Measurements from ENCODE around the gene IGF2. TPM values are rescaled to one million over a fixed set of nuclear protein-coding genes. Genes with fewer than 3 reads are reported as not detected.

Gene IGF2
- polyA plus RNA-seq, 1 donor from 2014 or later = not detected

DNA sequence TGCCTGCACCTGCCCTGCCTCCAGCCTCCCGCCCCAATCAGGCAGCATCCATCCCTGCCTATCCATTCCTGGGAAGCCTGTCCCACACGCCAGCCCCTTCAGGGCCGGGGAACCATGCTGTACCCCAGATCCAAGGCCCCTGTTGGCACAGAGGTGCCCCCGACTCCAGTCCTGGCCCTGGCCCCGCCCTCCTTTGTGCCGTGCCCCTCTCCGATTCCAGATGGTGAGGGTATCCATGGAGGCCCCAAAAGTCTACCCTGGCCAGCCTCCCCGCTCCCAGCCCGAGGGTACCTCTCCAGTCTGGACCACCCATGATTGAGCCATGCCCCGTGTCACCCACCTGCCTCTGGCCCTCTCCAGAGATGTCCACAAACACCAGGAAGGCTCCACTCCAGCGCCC, 35.2 kb upstream of the IGF2 start:
- Histone ChIP-seq H3K9ac (ENCODE audit: low read length) (no peak overlapping the region), H3K9me3 (ENCODE audit: low read length) (no peaks in the 10 kb centered on the region)
- no peak for TF ChIP-seq EZH2 (IDR thresholded peaks at IDR 0.05; ENCODE audit: borderline replicate concordance, insufficient read depth, low read length, poor library complexity, severe bottlenecking)
- TF ChIP-seq, protein P1, sequence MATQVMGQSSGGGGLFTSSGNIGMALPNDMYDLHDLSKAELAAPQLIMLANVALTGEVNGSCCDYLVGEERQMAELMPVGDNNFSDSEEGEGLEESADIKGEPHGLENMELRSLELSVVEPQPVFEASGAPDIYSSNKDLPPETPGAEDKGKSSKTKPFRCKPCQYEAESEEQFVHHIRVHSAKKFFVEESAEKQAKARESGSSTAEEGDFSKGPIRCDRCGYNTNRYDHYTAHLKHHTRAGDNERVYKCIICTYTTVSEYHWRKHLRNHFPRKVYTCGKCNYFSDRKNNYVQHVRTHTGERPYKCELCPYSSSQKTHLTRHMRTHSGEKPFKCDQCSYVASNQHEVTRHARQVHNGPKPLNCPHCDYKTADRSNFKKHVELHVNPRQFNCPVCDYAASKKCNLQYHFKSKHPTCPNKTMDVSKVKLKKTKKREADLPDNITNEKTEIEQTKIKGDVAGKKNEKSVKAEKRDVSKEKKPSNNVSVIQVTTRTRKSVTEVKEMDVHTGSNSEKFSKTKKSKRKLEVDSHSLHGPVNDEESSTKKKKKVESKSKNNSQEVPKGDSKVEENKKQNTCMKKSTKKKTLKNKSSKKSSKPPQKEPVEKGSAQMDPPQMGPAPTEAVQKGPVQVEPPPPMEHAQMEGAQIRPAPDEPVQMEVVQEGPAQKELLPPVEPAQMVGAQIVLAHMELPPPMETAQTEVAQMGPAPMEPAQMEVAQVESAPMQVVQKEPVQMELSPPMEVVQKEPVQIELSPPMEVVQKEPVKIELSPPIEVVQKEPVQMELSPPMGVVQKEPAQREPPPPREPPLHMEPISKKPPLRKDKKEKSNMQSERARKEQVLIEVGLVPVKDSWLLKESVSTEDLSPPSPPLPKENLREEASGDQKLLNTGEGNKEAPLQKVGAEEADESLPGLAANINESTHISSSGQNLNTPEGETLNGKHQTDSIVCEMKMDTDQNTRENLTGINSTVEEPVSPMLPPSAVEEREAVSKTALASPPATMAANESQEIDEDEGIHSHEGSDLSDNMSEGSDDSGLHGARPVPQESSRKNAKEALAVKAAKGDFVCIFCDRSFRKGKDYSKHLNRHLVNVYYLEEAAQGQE (IDR thresholded peaks at IDR 0.05; ENCODE audit: borderline replicate concordance) = no peak
- TF ChIP-seq, protein P2, sequence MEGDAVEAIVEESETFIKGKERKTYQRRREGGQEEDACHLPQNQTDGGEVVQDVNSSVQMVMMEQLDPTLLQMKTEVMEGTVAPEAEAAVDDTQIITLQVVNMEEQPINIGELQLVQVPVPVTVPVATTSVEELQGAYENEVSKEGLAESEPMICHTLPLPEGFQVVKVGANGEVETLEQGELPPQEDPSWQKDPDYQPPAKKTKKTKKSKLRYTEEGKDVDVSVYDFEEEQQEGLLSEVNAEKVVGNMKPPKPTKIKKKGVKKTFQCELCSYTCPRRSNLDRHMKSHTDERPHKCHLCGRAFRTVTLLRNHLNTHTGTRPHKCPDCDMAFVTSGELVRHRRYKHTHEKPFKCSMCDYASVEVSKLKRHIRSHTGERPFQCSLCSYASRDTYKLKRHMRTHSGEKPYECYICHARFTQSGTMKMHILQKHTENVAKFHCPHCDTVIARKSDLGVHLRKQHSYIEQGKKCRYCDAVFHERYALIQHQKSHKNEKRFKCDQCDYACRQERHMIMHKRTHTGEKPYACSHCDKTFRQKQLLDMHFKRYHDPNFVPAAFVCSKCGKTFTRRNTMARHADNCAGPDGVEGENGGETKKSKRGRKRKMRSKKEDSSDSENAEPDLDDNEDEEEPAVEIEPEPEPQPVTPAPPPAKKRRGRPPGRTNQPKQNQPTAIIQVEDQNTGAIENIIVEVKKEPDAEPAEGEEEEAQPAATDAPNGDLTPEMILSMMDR (IDR thresholded peaks at IDR 0.05; ENCODE audit: poor library complexity, severe bottlenecking) = no peak
- no peak for TF ChIP-seq SMC3 (conservative IDR thresholded peaks at IDR 0.05; ENCODE audit: poor library complexity)
- no peak for TF ChIP-seq RAD21 (conservative IDR thresholded peaks at IDR 0.05)
- no peak for TF ChIP-seq TAF1 (IDR thresholded peaks at IDR 0.05; ENCODE audit: low read depth)
- TF ChIP-seq MXI1 (conservative IDR thresholded peaks at IDR 0.05; ENCODE audit: poor library complexity, severe bottlenecking) = no peak
- no peak for TF ChIP-seq EP300 (conservative IDR thresholded peaks at IDR 0.05; ENCODE audit: poor library complexity, severe bottlenecking)

DNA sequence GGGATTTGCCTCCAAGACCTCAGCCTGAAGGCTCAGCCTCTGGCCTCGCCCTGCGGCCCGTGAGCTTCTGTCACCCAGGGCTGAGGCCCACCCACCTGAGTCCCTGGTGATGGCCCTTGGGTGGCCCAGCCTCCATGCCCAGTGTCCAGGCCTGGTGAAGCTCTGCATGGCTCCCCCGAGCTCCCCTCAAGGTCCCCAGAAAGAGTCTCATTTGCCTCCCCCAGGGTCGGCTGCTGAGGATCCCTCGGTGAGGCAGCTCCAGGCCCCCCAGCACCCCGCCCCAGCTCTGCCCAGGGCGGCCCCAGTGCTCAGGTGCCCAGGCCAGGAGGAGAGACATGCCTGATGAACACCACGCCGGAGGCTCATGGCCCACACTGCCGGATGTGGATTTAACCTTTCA, 34.6 kb upstream of the IGF2 start:
- no peak overlapping the region for H3K4me2 ChIP-seq (ENCODE audit: low read length)
- no peak for TF ChIP-seq POLR2AphosphoS5 (IDR thresholded peaks at IDR 0.05)
- no peak for TF ChIP-seq EP300 (conservative IDR thresholded peaks at IDR 0.05; ENCODE audit: poor library complexity, severe bottlenecking)
- TF ChIP-seq, protein P2 (IDR thresholded peaks at IDR 0.05; ENCODE audit: poor library complexity, severe bottlenecking) = no peak
- TF ChIP-seq MXI1 (conservative IDR thresholded peaks at IDR 0.05; ENCODE audit: poor library complexity, severe bottlenecking) = no peak
- TF ChIP-seq, protein P1 (IDR thresholded peaks at IDR 0.05; ENCODE audit: borderline replicate concordance) = no peak
- no peak for TF ChIP-seq RAD21 (conservative IDR thresholded peaks at IDR 0.05)
- TF ChIP-seq EZH2 (IDR thresholded peaks at IDR 0.05; ENCODE audit: borderline replicate concordance, insufficient read depth, low read length, poor library complexity, severe bottlenecking) = no peak
- no peak for TF ChIP-seq TAF1 (IDR thresholded peaks at IDR 0.05; ENCODE audit: low read depth)
- no peak for TF ChIP-seq SMC3 (conservative IDR thresholded peaks at IDR 0.05; ENCODE audit: poor library complexity)
- no peaks in the 10 kb centered on the region for H4K20me1 ChIP-seq (ENCODE audit: insufficient read depth)

More for the DNA sequence above, 35.2 kb upstream of the IGF2 start:
- Histone ChIP-seq H3F3A (ENCODE audit: insufficient read depth, low read length, poor library complexity, severe bottlenecking) (no peaks in the 10 kb centered on the region), H3K79me2 (replicated peaks; ENCODE audit: insufficient read depth, low read length) (no peaks in the 10 kb centered on the region), H3K27me3 (ENCODE audit: insufficient read depth, low read depth, low read length) (no peaks in the 10 kb centered on the region), H3K36me3 (ENCODE audit: insufficient read depth, low read length) (no peaks in the 10 kb centered on the region), H4K20me1 (ENCODE audit: insufficient read depth) (no peaks in the 10 kb centered on the region), H2AFZ (ENCODE audit: low read depth, low read length) (no peak overlapping the region), H3K9me2 (ENCODE audit: insufficient read depth, low read length) (no peaks in the 10 kb centered on the region), H3K27ac (ENCODE audit: low read length) (no peak overlapping the region), H3K4me2 (ENCODE audit: low read length) (no peak overlapping the region), H3K4me3 (ENCODE audit: low read length) (no peak overlapping the region)

More for the DNA sequence above, 34.6 kb upstream of the IGF2 start:
- Histone ChIP-seq H2AFZ (ENCODE audit: low read depth, low read length) (no peak overlapping the region), H3K9me2 (ENCODE audit: insufficient read depth, low read length) (no peaks in the 10 kb centered on the region), H3K9me3 (ENCODE audit: low read length) (no peaks in the 10 kb centered on the region), H3K27me3 (ENCODE audit: insufficient read depth, low read depth, low read length) (no peaks in the 10 kb centered on the region), H3K9ac (ENCODE audit: low read length) (no peak overlapping the region), H3K36me3 (ENCODE audit: insufficient read depth, low read length) (no peaks in the 10 kb centered on the region), H3K79me2 (replicated peaks; ENCODE audit: insufficient read depth, low read length) (no peaks in the 10 kb centered on the region), H3F3A (ENCODE audit: insufficient read depth, low read length, poor library complexity, severe bottlenecking) (no peaks in the 10 kb centered on the region), H3K4me3 (ENCODE audit: low read length) (no peak overlapping the region), H3K27ac (ENCODE audit: low read length) (no peak overlapping the region)
